Mucosa of rectum (tissue), 2 donors: ENCODE data around the gene DPEP2NB.
"Not testable (repeated sequence)": the region's sequence is repeated elsewhere in the genome, so short reads cannot be mapped to it uniquely, and the experiment has no call there.

Experiments used
- H3K27ac ChIP-seq, 2 donors: one replicate each; pipeline ENCODE4 v1.7.0; 2013; ENCODE audit warnings: inconsistent platforms in 2 of 2, low read depth in 2 of 2, low read length in 2 of 2
- H3K27me3 ChIP-seq, 2 donors: one replicate each; pipeline ENCODE4 v1.7.0; 2013; ENCODE audit warnings: low read length in 2 of 2; ENCODE audit not compliant: control insufficient read depth in 2 of 2, insufficient read depth in 2 of 2
- H3K36me3 ChIP-seq, 2 donors: one replicate each; pipeline ENCODE4 v1.7.0; 2013; ENCODE audit warnings: low read length in 2 of 2; ENCODE audit not compliant: control insufficient read depth in 2 of 2, insufficient read depth in 2 of 2
- H3K4me1 ChIP-seq, 2 donors: one replicate each; pipeline ENCODE4 v1.7.0; 2013; ENCODE audit warnings: low read length in 2 of 2, mild to moderate bottlenecking in 1 of 2; ENCODE audit not compliant: control insufficient read depth in 2 of 2, insufficient read depth in 2 of 2
- H3K4me3 ChIP-seq, 2 donors: one replicate each; pipeline ENCODE4 v1.7.0; 2013; ENCODE audit warnings: low read length in 2 of 2
- H3K9ac ChIP-seq, 2 donors: one replicate each; pipeline ENCODE4 v1.7.0; 2013; ENCODE audit warnings: low read length in 2 of 2, low read depth in 1 of 2, mild to moderate bottlenecking in 1 of 2
- H3K9me3 ChIP-seq, 2 donors: one replicate each; pipeline ENCODE4 v1.7.0; 2013; ENCODE audit warnings: low read length in 2 of 2; ENCODE audit not compliant: control insufficient read depth in 2 of 2
- donor health status: healthy.
- donor health status: Normal muscosa, but diverticular disease.

The DPEP2NB gene

DNA sequence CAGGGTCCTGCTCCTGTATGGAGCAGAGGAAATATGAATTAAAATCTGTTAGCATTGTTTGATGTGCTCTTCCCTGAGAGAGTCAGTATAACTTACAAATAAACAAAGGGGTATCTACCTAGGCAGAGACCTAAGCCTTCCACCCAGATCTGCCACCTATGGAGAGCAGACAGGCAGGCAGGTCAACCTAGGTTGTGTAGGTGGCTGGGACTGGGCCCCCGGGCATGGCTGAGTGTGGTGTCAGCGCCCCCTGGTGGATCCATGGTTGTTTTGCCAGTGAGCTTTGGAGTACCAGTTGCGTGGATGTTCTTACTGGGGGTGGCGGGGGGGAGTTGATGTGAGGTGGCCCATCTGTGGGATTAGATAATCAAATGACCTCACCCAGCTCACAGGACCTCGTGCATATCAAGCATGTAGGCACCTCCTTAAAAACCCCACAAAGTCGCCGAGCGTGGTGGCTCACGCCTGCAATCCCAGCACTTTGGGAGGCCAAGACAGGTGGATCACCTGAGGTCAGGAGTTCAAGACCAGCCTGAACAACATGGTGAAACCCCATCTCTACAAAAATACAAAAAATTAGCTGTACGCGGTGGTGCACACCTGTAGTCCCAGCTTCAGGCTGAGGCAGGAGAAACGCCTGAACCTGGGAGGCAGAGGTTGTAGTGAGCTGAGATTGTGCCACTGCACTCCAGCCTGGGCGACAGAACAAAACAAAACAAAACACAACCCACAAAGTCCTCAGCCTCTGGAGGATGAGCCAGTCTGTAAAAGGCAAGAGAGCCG is 25.0 kb upstream of the DPEP2NB start:
- Histone ChIP-seq H3K27ac (peak overlapping the region in 1 of 2 donors; percentile 21), H3K36me3 (peaks cover 4 to 11% of the 10 kb centered on the region in 2 donors)

GRCh38 chr16:68037841-68038597 is 22.3 kb upstream of the DPEP2NB start:
- Histone ChIP-seq H3K27ac (peak overlapping the region in 1 of 2 donors; percentile 52), H3K4me3 (peak overlapping the region in 1 of 2 donors; percentile 55), H3K9me3 (no peaks in the 10 kb centered on the region), H3K4me1 (peaks cover 2% of the 10 kb centered on the region in 2 donors), H3K36me3 (peaks cover 4 to 6% of the 10 kb centered on the region in 2 donors), H3K9ac (peak overlapping the region in 1 of 2 donors; percentile 41), H3K27me3 (no peaks in the 10 kb centered on the region)

More for the DNA sequence above, 25.0 kb upstream of the DPEP2NB start:
- Histone ChIP-seq H3K4me3 (no peak overlapping the region), H3K9ac (no peak overlapping the region), H3K4me1 (peaks cover 2% of the 10 kb centered on the region in 2 donors), H3K9me3 (no peaks in the 10 kb centered on the region), H3K27me3 (no peaks in the 10 kb centered on the region)

DNA sequence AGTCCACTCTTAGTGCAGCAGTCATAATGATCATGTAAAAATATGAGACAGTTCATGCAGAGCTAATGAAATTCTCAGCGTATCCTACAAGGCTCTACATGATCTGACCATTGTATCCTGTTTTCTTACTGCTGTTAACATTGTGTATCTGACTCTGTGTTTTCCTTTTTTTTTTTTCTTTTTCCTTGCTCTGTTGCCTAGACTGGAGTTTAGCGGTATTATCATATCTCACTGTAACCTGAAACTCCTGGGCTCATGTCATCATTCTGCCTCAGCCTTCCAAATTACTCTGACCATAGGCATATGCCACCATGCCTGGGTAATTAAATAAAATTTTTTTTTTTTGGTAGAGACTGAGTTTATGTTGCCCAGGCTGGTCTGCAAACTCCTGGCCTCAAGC is 19.5 kb upstream of the DPEP2NB start:
- Histone ChIP-seq H3K9me3 (no peaks in the 10 kb centered on the region), H3K27me3 (no peaks in the 10 kb centered on the region), H3K4me1 (no peaks in the 10 kb centered on the region), H3K27ac (no peak overlapping the region), H3K36me3 (peaks cover 0 to 6% of the 10 kb centered on the region in 2 donors), H3K4me3 (no peak overlapping the region), H3K9ac (no peak overlapping the region)

DNA sequence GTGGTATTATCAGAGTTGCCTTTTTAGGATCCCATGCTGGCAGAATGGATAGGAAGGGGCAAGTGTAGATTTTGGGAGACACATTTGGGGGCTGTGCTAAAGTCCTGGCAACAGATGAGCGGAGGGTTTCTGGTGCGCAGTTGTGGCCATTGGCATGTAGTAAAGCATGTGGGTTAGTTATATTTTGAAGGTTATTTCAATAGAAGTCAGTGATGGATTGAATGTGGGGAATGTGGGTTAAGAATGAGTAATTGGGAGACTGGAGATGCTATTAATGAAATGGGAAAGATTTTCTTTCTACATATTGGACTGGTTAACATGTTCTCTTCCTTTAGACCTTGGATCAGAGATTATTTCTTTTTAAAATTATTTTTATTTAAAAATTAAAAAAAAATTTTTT is 17.4 kb upstream of the DPEP2NB start:
- Histone ChIP-seq H3K36me3 (peaks cover 0 to 5% of the 10 kb centered on the region in 2 donors), H3K4me1 (no peaks in the 10 kb centered on the region), H3K27me3 (no peaks in the 10 kb centered on the region), H3K4me3 (no peak overlapping the region), H3K9ac (no peak overlapping the region), H3K27ac (no peak overlapping the region), H3K9me3 (no peaks in the 10 kb centered on the region)

DNA sequence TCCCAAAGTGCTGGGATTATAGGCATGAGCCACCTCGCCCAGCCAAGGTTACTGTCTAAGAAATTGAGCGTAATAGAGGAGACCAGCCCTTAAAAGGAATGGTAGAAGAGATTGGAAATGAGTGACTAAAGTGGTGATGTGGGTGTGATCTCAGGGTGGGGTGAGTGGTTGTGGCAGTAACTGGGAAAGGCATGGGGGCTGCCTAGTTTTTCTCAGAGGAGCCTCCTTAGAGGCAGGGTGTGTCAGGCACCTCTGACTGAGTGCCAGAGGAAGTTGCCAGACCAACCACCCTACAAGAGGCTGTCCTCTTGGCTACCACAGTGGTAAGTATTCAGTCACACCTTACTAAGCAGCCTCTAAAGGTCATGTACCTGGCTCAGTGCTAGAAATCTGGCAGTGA is 16.2 kb upstream of the DPEP2NB start:
- Histone ChIP-seq H3K4me3 (no peak overlapping the region), H3K27ac (peak overlapping the region; percentile 30 to 49), H3K27me3 (no peaks in the 10 kb centered on the region), H3K9ac (no peak overlapping the region), H3K36me3 (peaks cover under 1 to 4% of the 10 kb centered on the region in 2 donors), H3K4me1 (no peaks in the 10 kb centered on the region), H3K9me3 (no peaks in the 10 kb centered on the region)

- peaks cover 2 to 10% of the 10 kb centered on the region in 2 donors for H3K36me3 ChIP-seq
- H3K27me3 ChIP-seq: not testable (repeated sequence)
These were observed 14.4 kb upstream of the DPEP2NB start for GRCh38 chr16:68030108-68030507.

DNA sequence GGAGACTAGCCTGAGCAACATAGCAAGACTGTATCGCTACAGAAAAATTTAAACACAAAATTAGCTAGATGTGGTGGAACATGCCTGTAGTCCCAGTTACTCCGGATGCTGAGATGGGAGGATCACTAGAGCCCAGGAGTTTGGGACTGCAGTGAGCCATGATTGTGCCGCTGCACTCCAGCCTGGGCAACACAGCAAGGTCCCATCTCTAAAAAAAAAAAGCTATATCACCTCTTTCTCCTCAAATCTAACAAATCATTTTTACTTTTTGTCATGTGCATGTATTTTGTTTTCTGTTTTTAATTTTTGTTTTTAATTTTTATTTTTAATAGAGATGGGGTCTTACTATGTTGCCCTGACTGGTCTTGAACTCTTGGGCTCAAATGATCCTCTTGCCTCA is 13.3 kb upstream of the DPEP2NB start:
- Histone ChIP-seq H3K36me3 (peaks cover 2 to 10% of the 10 kb centered on the region in 2 donors), H3K27me3 (no peaks in the 10 kb centered on the region), H3K9me3 (no peaks in the 10 kb centered on the region), H3K4me1 (peaks cover 0 to under 1% of the 10 kb centered on the region in 2 donors), H3K4me3 (no peak overlapping the region), H3K9ac (no peak overlapping the region), H3K27ac (no peak overlapping the region)

More at GRCh38 chr16:68030108-68030507, 14.4 kb upstream of the DPEP2NB start:
- not testable (repeated sequence) for H3K4me1 ChIP-seq, H3K27ac ChIP-seq, H3K9me3 ChIP-seq, H3K4me3 ChIP-seq, H3K9ac ChIP-seq

DNA sequence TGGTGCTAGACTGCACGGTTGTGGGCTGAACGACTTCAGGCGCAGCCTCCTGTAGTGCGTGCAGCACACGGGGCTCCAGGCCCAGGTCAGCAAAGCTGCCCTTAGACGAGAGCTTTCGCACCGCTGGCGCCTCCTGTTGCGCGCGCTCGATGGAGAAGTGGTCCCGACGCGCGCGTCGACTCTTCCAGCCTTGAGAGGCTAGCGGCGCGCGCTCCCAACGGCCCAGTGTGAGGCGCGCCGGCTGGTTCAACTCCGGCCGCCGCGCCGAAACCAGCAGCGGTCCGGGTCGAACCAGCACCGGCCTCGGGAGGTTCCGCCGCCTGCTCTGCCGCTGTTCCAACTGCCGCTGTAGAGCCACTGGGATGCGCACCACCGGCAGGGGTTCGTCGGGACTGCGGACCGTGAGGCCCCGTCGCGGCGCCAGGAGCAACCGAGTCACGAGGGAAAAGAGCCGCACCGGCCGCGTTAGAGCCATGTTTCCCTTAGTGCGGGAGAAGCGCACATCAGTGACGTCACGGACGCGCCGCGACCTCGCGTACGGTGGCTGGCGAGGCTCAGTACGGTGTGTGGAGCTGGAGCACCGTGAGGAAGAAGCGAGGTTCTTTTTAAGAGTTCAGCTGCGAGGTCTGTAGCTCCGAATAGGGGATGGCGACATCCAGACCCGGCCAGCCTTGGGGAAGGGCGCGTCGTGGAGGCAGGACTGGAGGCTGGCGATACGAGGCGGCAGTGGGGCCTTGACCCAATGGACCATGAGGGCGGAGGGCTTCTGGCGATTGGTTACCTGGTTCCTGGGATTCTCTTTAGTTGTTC is 7.2 kb upstream of the DPEP2NB start, which contains the start of the genes DDX28 and DUS2:
Gene DDX28, minus strand, starts transcription at position 505 of the 810 bp plus-strand sequence. Its CDS starts 30 bp downstream, at position 475.
Gene DUS2, plus strand, starts transcription at position 557 of the 810 bp plus-strand sequence. CDS start 14,740 bp downstream, outside the sequence.
- Histone ChIP-seq H3K4me1 (peaks cover 15 to 16% of the 10 kb centered on the region in 2 donors), H3K27me3 (no peaks in the 10 kb centered on the region), H3K36me3 (peaks cover 2 to 15% of the 10 kb centered on the region in 2 donors), H3K4me3 (peak within 1 kb of the TSS; percentile 89 to 99), H3K9me3 (no peaks in the 10 kb centered on the region), H3K27ac (peak within 1 kb of the TSS; percentile 71 to 83), H3K9ac (peak within 1 kb of the TSS; percentile 87 to 96)

- H3K36me3 ChIP-seq: peaks cover 2 to 15% of the 10 kb centered on the region in 2 donors
- peak overlapping the region; percentile 89 to 99 for H3K4me3 ChIP-seq
- H3K9me3 ChIP-seq: no peaks in the 10 kb centered on the region
- H3K27me3 ChIP-seq: no peaks in the 10 kb centered on the region
- H3K9ac ChIP-seq: peak overlapping the region; percentile 87 to 96
- peak overlapping the region in 1 of 2 donors; percentile 83 for H3K27ac ChIP-seq
- H3K4me1 ChIP-seq: peaks cover 15 to 16% of the 10 kb centered on the region in 2 donors
These were observed 6.6 kb upstream of the DPEP2NB start for GRCh38 chr16:68022278-68022727.
